ENCODE data around the gene DLG2.

DNA sequence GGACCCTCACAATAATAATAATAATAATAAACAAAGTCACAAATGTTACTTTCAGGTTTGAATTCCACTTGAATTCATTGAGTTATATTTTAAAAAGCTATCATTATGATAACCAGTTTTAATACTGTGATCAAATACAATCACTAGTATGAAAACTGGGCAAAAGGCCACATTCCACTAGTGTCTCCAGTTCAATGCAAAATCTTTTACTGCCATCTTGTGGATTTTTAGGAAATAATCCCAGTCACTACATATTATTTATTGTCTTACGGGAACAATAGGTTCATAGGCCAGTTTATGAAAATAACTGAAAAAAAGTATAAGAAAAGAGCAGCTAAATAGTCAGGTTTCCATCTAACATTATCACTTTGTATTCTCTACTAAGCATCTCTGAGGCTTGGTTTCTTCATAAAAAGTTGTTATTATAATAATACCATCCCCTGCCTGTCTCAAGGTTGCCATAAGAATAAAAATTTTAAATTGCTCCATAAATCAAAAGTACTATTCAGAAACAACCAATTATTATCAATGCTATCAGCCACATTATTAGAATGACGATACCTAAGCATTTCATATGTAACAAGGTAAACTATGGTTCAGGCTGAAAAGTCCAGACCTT, 1807.1 kb downstream of the DLG2 start:
- TF ChIP-seq TAF1 (IDR thresholded peaks at IDR 0.05; ENCODE audit: low read depth) (no peak), MAX (IDR thresholded peaks at IDR 0.05) (no peak), EP300 (IDR thresholded peaks at IDR 0.05; ENCODE audit: borderline replicate concordance) (no peak), YY1 (IDR thresholded peaks at IDR 0.05; ENCODE audit: low read depth) (no peak), RAD21 (IDR thresholded peaks at IDR 0.05; ENCODE audit: low read depth) (peak; percentile 73), CEBPB (IDR thresholded peaks at IDR 0.05) (no peak)
- TF ChIP-seq, protein P1, sequence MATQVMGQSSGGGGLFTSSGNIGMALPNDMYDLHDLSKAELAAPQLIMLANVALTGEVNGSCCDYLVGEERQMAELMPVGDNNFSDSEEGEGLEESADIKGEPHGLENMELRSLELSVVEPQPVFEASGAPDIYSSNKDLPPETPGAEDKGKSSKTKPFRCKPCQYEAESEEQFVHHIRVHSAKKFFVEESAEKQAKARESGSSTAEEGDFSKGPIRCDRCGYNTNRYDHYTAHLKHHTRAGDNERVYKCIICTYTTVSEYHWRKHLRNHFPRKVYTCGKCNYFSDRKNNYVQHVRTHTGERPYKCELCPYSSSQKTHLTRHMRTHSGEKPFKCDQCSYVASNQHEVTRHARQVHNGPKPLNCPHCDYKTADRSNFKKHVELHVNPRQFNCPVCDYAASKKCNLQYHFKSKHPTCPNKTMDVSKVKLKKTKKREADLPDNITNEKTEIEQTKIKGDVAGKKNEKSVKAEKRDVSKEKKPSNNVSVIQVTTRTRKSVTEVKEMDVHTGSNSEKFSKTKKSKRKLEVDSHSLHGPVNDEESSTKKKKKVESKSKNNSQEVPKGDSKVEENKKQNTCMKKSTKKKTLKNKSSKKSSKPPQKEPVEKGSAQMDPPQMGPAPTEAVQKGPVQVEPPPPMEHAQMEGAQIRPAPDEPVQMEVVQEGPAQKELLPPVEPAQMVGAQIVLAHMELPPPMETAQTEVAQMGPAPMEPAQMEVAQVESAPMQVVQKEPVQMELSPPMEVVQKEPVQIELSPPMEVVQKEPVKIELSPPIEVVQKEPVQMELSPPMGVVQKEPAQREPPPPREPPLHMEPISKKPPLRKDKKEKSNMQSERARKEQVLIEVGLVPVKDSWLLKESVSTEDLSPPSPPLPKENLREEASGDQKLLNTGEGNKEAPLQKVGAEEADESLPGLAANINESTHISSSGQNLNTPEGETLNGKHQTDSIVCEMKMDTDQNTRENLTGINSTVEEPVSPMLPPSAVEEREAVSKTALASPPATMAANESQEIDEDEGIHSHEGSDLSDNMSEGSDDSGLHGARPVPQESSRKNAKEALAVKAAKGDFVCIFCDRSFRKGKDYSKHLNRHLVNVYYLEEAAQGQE (IDR thresholded peaks at IDR 0.05; ENCODE audit: low read depth) = no peak
- TF ChIP-seq, protein P2, sequence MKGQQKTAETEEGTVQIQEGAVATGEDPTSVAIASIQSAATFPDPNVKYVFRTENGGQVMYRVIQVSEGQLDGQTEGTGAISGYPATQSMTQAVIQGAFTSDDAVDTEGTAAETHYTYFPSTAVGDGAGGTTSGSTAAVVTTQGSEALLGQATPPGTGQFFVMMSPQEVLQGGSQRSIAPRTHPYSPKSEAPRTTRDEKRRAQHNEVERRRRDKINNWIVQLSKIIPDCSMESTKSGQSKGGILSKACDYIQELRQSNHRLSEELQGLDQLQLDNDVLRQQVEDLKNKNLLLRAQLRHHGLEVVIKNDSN (IDR thresholded peaks at IDR 0.05) = no peak
